Fibroblast of lung (primary cell): ENCODE data around the gene ING1. TPM values are rescaled to one million over a fixed set of nuclear protein-coding genes. Genes with fewer than 3 reads are reported as not detected.

Experiments
- DNase-seq, 2 donors: peaks; one replicate each; pipeline versions ENCODE4 v3.0.0 to v3.0.0-alpha.2; 2010; ENCODE audit warnings: low read depth in 2 of 2
- H2AFZ ChIP-seq: 2 replicates; pipeline ENCODE4 v1.5.1; 2012; ENCODE audit warnings: low read length, control low read depth, inconsistent platforms
- H3K27ac ChIP-seq: 2 replicates; pipeline ENCODE4 v1.5.1; 2011; ENCODE audit warnings: low read length, control low read depth; ENCODE audit not compliant: insufficient read depth
- H3K27me3 ChIP-seq: 2 replicates; pipeline ENCODE4 v1.5.1; 2011; ENCODE audit warnings: mild to moderate bottlenecking, low read length; ENCODE audit not compliant: control insufficient read depth, insufficient read depth
- H3K36me3 ChIP-seq: 2 replicates; pipeline ENCODE4 v1.5.1; 2011; ENCODE audit warnings: low read length; ENCODE audit not compliant: control insufficient read depth, insufficient read depth
- H3K4me1 ChIP-seq: 2 replicates; pipeline ENCODE4 v1.5.1; 2011; ENCODE audit warnings: low read length; ENCODE audit not compliant: control insufficient read depth, insufficient read depth; ENCODE audit errors: extremely low read depth
- H3K4me2 ChIP-seq: 2 replicates; pipeline ENCODE4 v1.5.1; 2011; ENCODE audit warnings: low read length, control low read depth; ENCODE audit not compliant: insufficient read depth; ENCODE audit errors: extremely low read depth
- H3K4me3 ChIP-seq, 4 experiments: fragments of 200-600 bp in 1 of 4; sonication (generic) in 1 of 4; replicated peaks in 1 of 4; 2 replicates each; pipeline ENCODE4 v1.5.1; 2011 to 2016; ENCODE audit warnings: low read length in 4 of 4, low read depth in 3 of 4, mild to moderate bottlenecking in 3 of 4, control low read depth in 2 of 4, inconsistent platforms in 1 of 4, mixed read lengths in 1 of 4; ENCODE audit not compliant: insufficient read depth in 1 of 4; ENCODE audit errors: control extremely low read depth in 1 of 4
- H3K79me2 ChIP-seq: 2 replicates; pipeline ENCODE4 v1.5.1; 2012; ENCODE audit warnings: mild to moderate bottlenecking, low read length, inconsistent platforms; ENCODE audit not compliant: control insufficient read depth, insufficient read depth
- H3K9ac ChIP-seq: 2 replicates; pipeline ENCODE4 v1.5.1; 2011; ENCODE audit warnings: mild to moderate bottlenecking, low read length, control low read depth; ENCODE audit not compliant: insufficient read depth
- H3K9me3 ChIP-seq: 2 replicates; pipeline ENCODE4 v1.5.1; 2012; ENCODE audit warnings: low read depth, low read length; ENCODE audit not compliant: control insufficient read depth, insufficient read depth
- H4K20me1 ChIP-seq: 2 replicates; pipeline ENCODE4 v1.5.1; 2011; ENCODE audit warnings: low read length; ENCODE audit not compliant: control insufficient read depth, insufficient read depth; ENCODE audit errors: extremely low read depth
- CTCF ChIP-seq, 2 donors: IDR thresholded peaks in 1 of 2; conservative IDR thresholded peaks in 1 of 2; 1 replicate in 1 of 2; 2 replicates in 1 of 2; pipeline ENCODE4 v1.5.1; 2011 to 2012; ENCODE audit warnings: low read length in 2 of 2, control low read depth in 1 of 2, inconsistent platforms in 1 of 2, low read depth in 1 of 2, mild to moderate bottlenecking in 1 of 2
- EZH2 ChIP-seq: IDR thresholded peaks from 2 replicates; pipeline ENCODE4 v1.5.1; 2012; ENCODE audit warnings: low read length, control low read depth, mild to moderate bottlenecking; ENCODE audit errors: missing control alignments
- polyA plus RNA-seq, 2 donors: library from polyadenylated mRNA; depleted of rRNA in 1 of 2; stranded (reverse) in 1 of 2; unstranded in 1 of 2; fragments of >200 nt; gene quantifications; 2 replicates each; pipeline ENCODE4 v1.2.1, GENCODE V29; 2011 to 2012; ENCODE audit warnings: missing spikeins in 1 of 2
- total RNA-seq: library from RNA; depleted of rRNA; stranded (reverse); fragments of >200 nt; gene quantifications from 2 replicates; pipeline ENCODE4 v1.2.1, GENCODE V29; 2014

ING1 gene
- total and polyA plus RNA-seq, 2 donors (not counting 1 experiment from before 2014, with no cell fraction given), result 7.9 to 13.0 TPM

DNA sequence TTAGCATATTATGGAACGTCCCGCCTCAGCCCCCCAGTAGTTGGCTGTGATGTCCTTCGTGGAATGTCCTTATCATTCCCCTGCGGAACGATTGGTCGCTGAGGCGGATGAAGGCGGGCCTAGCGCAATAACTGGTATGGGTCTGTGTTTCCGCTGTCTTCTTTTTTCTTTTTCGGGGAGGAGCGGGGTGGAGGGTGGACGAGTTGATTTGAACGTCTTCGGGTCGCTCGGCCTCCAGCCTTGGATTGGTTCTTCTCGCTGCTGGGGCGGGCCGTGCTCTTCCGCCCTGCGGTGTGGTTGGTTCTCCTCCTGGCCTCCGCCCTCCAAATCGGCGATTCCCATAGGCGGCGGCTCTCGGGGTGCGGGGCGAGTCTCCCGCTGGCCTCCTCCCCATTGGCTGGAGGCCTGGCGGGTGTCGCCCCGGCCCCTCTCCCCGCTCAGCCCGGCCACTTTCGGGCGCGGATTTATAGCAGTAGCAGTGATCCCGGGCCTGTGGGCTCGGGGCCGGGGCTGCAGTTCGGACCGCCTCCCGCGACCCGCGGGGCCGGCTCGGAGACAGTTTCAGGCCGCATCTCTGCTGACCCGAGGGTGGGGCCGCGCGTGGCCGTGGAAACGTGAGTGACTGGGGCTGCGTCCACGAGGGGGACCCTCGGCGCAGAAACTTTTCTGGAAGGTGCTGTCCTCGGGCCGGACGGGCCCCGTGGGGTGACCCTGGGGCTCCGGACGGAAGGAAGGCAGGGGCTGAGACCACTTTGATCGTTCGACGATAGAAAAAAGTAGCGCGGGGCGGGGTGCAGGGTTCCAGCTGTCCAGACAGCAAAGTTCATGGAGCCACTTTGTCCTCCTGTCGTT lies 2.1 kb downstream of the ING1 start:
- Histone ChIP-seq H3K79me2 (peaks cover 52% of the 10 kb centered on the region), H2AFZ (peak overlapping the region; percentile 45), H3K27ac (peak overlapping the region; percentile 90), H3K9me3 (no peaks in the 10 kb centered on the region), H3K4me3 (peak overlapping the region; percentile 88 to 99 (median 97)), H4K20me1 (no peaks in the 10 kb centered on the region), H3K27me3 (no peaks in the 10 kb centered on the region), H3K4me2 (peak overlapping the region; percentile 92), H3K4me1 (peaks cover 3% of the 10 kb centered on the region), H3K9ac (peak overlapping the region; percentile 90), H3K36me3 (peaks cover 6% of the 10 kb centered on the region)
- DNase-seq, result peak; percentile 100
- TF ChIP-seq EZH2 (no peak), CTCF (conservative IDR thresholded peaks at IDR 0.05 in 1 of 2, IDR thresholded peaks at IDR 0.05 in 1 of 2; ENCODE audit: low read depth in 1 of 2, low read length in 2 of 2) (peak; percentile 2 to 15)

DNA sequence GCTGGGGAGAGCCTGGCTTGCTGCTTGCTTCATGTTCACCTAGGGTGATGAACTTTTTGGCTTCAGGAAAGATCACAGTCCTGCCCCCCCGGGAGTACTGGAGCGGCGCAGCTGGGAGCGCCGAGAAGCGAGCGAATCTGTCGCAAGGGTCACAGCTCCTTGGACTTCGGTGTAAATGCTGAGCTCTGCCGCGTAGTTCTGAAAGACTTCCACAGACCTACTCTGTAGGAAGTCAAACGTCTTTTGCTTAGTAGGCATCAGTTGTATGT lies 2.7 kb downstream of the ING1 start:
- no peak for TF ChIP-seq EZH2
- no peak for TF ChIP-seq CTCF (conservative IDR thresholded peaks at IDR 0.05 in 1 of 2, IDR thresholded peaks at IDR 0.05 in 1 of 2; ENCODE audit: low read depth in 1 of 2, low read length in 2 of 2)
- peak overlapping the region; percentile 45 for H2AFZ ChIP-seq
- H3K4me1 ChIP-seq, result peaks cover 3% of the 10 kb centered on the region
- peak; percentile 10 to 48 for DNase-seq
- H3K9me3 ChIP-seq, result no peaks in the 10 kb centered on the region
- no peaks in the 10 kb centered on the region for H4K20me1 ChIP-seq
- H3K79me2 ChIP-seq, result peaks cover 52% of the 10 kb centered on the region
- H3K9ac ChIP-seq, result peak overlapping the region; percentile 90
- no peaks in the 10 kb centered on the region for H3K27me3 ChIP-seq
- peak overlapping the region; percentile 92 for H3K4me2 ChIP-seq
- H3K27ac ChIP-seq, result peak overlapping the region; percentile 90
- peaks cover 6% of the 10 kb centered on the region for H3K36me3 ChIP-seq
- H3K4me3 ChIP-seq, result peak overlapping the region; percentile 84 to 99 (median 97)

- no peak for DNase-seq
- H3K27me3 ChIP-seq, result no peaks in the 10 kb centered on the region
- TF ChIP-seq EZH2, result no peak
- no peak for TF ChIP-seq CTCF (conservative IDR thresholded peaks at IDR 0.05 in 1 of 2, IDR thresholded peaks at IDR 0.05 in 1 of 2; ENCODE audit: low read depth in 1 of 2, low read length in 2 of 2)
- H3K79me2 ChIP-seq, result peaks cover 50% of the 10 kb centered on the region
- H3K4me1 ChIP-seq, result no peaks in the 10 kb centered on the region
- no peak overlapping the region for H3K4me3 ChIP-seq
- H3K27ac ChIP-seq, result no peak overlapping the region
- no peaks in the 10 kb centered on the region for H4K20me1 ChIP-seq
- H3K9ac ChIP-seq, result no peak overlapping the region
- H3K9me3 ChIP-seq, result no peaks in the 10 kb centered on the region
- H3K4me2 ChIP-seq, result no peak overlapping the region
- no peak overlapping the region for H2AFZ ChIP-seq
- H3K36me3 ChIP-seq, result peaks cover 6% of the 10 kb centered on the region
Measured at GRCh38 chr13:110719036-110719710, 5.7 kb downstream of the ING1 start.
